ENCODE results near the gene CDC25C. TPM values are rescaled to one million over a fixed set of nuclear protein-coding genes. Genes with fewer than 3 reads are reported as not detected.
"Not testable (repeated sequence)": the region's sequence is repeated elsewhere in the genome, so short reads cannot be mapped to it uniquely, and the experiment has no call there.

Gene CDC25C
- total RNA-seq, 4 donors from 2014 or later = 0.17 TPM; not detected in 3

- TF ChIP-seq POLR2A (IDR thresholded peaks at IDR 0.05; ENCODE audit: low read depth) (no peak), EP300 (IDR thresholded peaks at IDR 0.05) (no peak), POLR2AphosphoS5 (IDR thresholded peaks at IDR 0.05) (no peak)
- TF ChIP-seq, protein P1, sequence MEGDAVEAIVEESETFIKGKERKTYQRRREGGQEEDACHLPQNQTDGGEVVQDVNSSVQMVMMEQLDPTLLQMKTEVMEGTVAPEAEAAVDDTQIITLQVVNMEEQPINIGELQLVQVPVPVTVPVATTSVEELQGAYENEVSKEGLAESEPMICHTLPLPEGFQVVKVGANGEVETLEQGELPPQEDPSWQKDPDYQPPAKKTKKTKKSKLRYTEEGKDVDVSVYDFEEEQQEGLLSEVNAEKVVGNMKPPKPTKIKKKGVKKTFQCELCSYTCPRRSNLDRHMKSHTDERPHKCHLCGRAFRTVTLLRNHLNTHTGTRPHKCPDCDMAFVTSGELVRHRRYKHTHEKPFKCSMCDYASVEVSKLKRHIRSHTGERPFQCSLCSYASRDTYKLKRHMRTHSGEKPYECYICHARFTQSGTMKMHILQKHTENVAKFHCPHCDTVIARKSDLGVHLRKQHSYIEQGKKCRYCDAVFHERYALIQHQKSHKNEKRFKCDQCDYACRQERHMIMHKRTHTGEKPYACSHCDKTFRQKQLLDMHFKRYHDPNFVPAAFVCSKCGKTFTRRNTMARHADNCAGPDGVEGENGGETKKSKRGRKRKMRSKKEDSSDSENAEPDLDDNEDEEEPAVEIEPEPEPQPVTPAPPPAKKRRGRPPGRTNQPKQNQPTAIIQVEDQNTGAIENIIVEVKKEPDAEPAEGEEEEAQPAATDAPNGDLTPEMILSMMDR (IDR thresholded peaks at IDR 0.05) = no peak
- Histone ChIP-seq H3K4me1 (no peaks in the 10 kb centered on the region), H3K27ac (replicated peaks in 1 of 4) (no peak overlapping the region), H3K27me3 (no peaks in the 10 kb centered on the region), H3K9me3 (no peaks in the 10 kb centered on the region), H3K4me3 (no peak overlapping the region), H3K36me3 (no peaks in the 10 kb centered on the region)
- no peak for DNase-seq (ENCODE audit: extremely low spot score)
- intact Hi-C loops (cut with DNase I) = no loop called here
- 68% methylated on average over 4 of the region's 4 CpGs for WGBS
These were observed 72.8 kb downstream of the CDC25C start for GRCh38 chr5:138258704-138259292.

DNA sequence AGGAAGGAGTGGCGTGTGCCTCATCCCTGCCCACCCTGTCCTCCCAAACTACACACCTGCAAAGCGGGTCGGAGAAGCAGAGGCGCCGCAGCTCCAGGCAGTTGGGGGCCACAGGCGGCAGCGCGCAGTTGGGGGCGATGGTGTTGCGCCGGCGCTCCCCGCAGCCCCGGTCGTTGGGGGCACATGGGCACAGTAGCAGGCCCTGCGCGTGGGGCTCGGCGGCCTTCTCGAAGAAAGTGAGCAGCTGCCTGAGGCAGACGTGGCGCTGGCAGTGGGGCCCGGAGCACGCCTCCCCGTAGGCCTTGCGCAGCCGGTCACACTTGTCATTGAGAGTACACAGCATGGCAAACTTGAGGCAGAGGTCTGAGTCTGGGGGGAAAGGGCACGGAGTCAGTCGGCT, 74.0 kb downstream of the CDC25C start:
- Histone ChIP-seq H3K27me3 (no peaks in the 10 kb centered on the region), H3K4me1 (no peaks in the 10 kb centered on the region), H3K27ac (replicated peaks in 1 of 4) (no peak overlapping the region), H3K9me3 (no peaks in the 10 kb centered on the region), H3K36me3 (no peaks in the 10 kb centered on the region), H3K4me3 (no peak overlapping the region)
- no peak for DNase-seq (ENCODE audit: extremely low spot score)
- intact Hi-C loops (cut with DNase I) = no loop called here
- TF ChIP-seq POLR2AphosphoS5 (IDR thresholded peaks at IDR 0.05) (no peak), EP300 (IDR thresholded peaks at IDR 0.05) (no peak)
- TF ChIP-seq, protein P1 (IDR thresholded peaks at IDR 0.05) = no peak
- WGBS = 81% methylated on average over 11 of the region's 29 CpGs

GRCh38 chr5:138252944-138253343, 78.7 kb downstream of the CDC25C start:
- Histone ChIP-seq H3K27ac (replicated peaks in 1 of 4) (no peak overlapping the region), H3K9me3 (no peaks in the 10 kb centered on the region), H3K4me3 (no peak overlapping the region), H3K27me3 (no peaks in the 10 kb centered on the region), H3K36me3 (no peaks in the 10 kb centered on the region), H3K4me1 (no peaks in the 10 kb centered on the region)
- DNase-seq (ENCODE audit: extremely low spot score) = no peak
- WGBS = 80% methylated on average over 3 of the region's 3 CpGs
- TF ChIP-seq, protein P1 (IDR thresholded peaks at IDR 0.05) = no peak
- TF ChIP-seq POLR2A (IDR thresholded peaks at IDR 0.05; ENCODE audit: low read depth) (no peak), EP300 (IDR thresholded peaks at IDR 0.05) (no peak), POLR2AphosphoS5 (IDR thresholded peaks at IDR 0.05) (no peak)
- intact Hi-C loops (cut with DNase I) = no loop called here

DNA sequence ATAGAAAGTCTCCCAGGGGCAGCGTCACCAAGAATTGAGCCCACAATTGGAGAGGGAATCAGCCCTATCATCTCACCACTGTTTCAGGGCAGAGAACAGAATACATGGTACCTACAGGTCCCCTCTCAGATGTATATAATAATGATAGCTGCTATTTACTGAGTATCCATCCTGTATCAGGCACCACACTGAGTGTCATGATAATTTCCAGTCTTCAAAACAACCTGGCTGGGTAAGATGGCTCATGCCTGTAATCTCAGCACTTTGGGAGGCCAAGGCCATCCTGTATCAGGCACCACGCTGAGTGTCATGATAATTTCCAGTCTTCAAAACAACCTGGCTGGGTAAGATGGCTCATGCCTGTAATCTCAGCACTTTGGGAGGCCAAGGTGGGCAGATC, 83.8 kb downstream of the CDC25C start:
- intact Hi-C loops (cut with DNase I); H3K27me3 ChIP-seq; H3K36me3 ChIP-seq; DNase-seq (ENCODE audit: extremely low spot score); H3K27ac ChIP-seq (replicated peaks in 1 of 4); H3K9me3 ChIP-seq; H3K4me3 ChIP-seq; H3K4me1 ChIP-seq: not testable (repeated sequence)
- WGBS = 100% methylated on average over 2 of the region's 2 CpGs

DNA sequence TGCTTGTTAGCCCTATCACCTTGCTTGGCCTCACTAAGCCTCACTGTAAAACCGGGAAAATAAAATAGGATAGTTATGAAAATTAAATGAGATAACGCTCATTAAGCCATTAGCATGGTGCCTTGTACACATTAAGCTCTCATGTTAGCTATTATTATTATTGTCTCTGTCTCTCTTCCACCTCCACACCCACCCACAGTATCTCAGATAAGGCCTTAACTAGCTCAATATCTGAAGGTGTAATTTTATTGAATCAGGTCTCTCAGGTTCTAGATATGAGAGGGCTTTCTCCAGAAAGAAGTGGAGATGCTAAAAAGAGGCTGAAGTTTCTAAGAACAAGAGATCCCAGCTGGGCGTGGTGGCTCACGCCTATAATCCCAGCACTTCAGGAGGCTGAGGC, 84.8 kb downstream of the CDC25C start:
- H3K27ac ChIP-seq (replicated peaks in 1 of 4) = no peak overlapping the region

DNA sequence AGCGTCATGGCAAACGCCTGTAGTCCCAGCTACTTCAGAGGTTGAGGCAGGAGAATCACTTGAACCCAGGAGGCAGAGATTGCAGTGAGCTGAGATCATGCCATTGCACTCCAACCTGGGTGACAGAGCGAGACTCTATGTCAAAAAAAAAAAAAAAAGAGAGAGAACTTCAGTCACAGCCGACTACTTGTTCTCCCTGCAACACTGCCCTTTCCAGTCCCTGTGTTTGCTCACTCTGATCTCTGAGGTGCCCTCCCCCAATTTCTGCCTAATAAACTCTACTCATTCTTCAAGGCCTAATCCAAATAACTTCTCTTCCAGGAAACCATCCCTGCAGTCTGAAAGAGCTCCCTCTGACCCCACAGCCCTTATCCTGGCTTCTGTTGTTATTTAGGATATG, 85.3 kb downstream of the CDC25C start:
- Histone ChIP-seq H3K4me1 (peaks cover 8 to 13% (median 11%) of the 10 kb centered on the region in 4 donors), H3K27me3 (no peaks in the 10 kb centered on the region), H3K36me3 (no peaks in the 10 kb centered on the region), H3K4me3 (no peak overlapping the region), H3K9me3 (no peaks in the 10 kb centered on the region), H3K27ac (replicated peaks in 1 of 4) (no peak overlapping the region)
- 81% methylated on average over 4 of the region's 4 CpGs for WGBS
- no peak for DNase-seq (ENCODE audit: extremely low spot score)
- intact Hi-C loops (cut with DNase I) = no loop called here
- TF ChIP-seq POLR2AphosphoS5 (IDR thresholded peaks at IDR 0.05) (no peak), POLR2A (IDR thresholded peaks at IDR 0.05; ENCODE audit: low read depth) (no peak)
- TF ChIP-seq, protein P1 (IDR thresholded peaks at IDR 0.05) = no peak

More for the DNA sequence above, 84.8 kb downstream of the CDC25C start:
- no peaks in the 10 kb centered on the region for H3K27me3 ChIP-seq
- H3K4me1 ChIP-seq = peaks cover 4 to 8% (median 6%) of the 10 kb centered on the region in 4 donors
- intact Hi-C loops (cut with DNase I) = no loop called here
- DNase-seq (ENCODE audit: extremely low spot score) = no peak
- TF ChIP-seq POLR2A (IDR thresholded peaks at IDR 0.05; ENCODE audit: low read depth) (no peak), POLR2AphosphoS5 (IDR thresholded peaks at IDR 0.05) (no peak), EP300 (IDR thresholded peaks at IDR 0.05) (no peak)
- no peak overlapping the region for H3K4me3 ChIP-seq
- H3K9me3 ChIP-seq = no peaks in the 10 kb centered on the region
- H3K36me3 ChIP-seq = no peaks in the 10 kb centered on the region
- WGBS = 89% methylated on average over 4 of the region's 4 CpGs
